GM12878 (cell line): ENCODE measurements around the gene SMU1. TPM values are rescaled to one million over a fixed set of nuclear protein-coding genes. Genes with fewer than 3 reads are reported as not detected.

Experiments used
- ATAC-seq: fragments of 200-7000 bp; cut with Tn5 transposase; 3 replicates; pipeline ENCODE4 v1.9.1; 2020; ENCODE audit warnings: mild to moderate bottlenecking, moderate library complexity
- BruUV-seq: library from RNA; stranded (reverse); fragments of 400-500 nt; replicated peaks from 2 replicates; lab custom pipeline; 2021; lab: Mats Ljungman, UMichigan
- CTCF ChIA-PET: fragments of 300-600 bp; sonication (Branson Sonifier 250); formaldehyde crosslinking; extraction: SDS; loops from one replicate; lab custom pipeline; 2021; ENCODE audit warnings: inconsistent platforms; lab: Yijun Ruan, JAX
- POLR2A ChIA-PET: fragments of 350-600 bp; formaldehyde crosslinking; extraction: SDS; loops from one replicate; lab custom pipeline; 2021; ENCODE audit warnings: inconsistent platforms; lab: Charles Lee
- RAD21 ChIA-PET: fragments of 300-600 bp; sonication (Branson Sonifier 250); formaldehyde crosslinking; loops from one replicate; lab custom pipeline; 2023; ENCODE audit warnings: antibody characterized with exemption; ENCODE audit not compliant: unreplicated experiment; lab: Charles Lee
- SMC1A ChIA-PET: fragments of 300-600 bp; sonication (Branson Sonifier 250); formaldehyde crosslinking; loops from one replicate; lab custom pipeline; 2023; ENCODE audit not compliant: unreplicated experiment, uncharacterized antibody; lab: Charles Lee
- DNase-seq: peaks from one replicate; pipeline ENCODE4 v3.0.0-alpha.2; 2011; ENCODE audit warnings: low read depth, low spot score
- FAIRE-seq: peaks from 3 replicates; lab custom pipeline; 2011; peaks lifted over from hg19 to GRCh38; lab: Jason Lieb, UNC
- H2AFZ ChIP-seq: 2 replicates; pipeline ENCODE4 v1.6.0; 2011; ENCODE audit warnings: low read depth, low read length, control low read depth; ENCODE audit not compliant: control insufficient read depth
- H3K27ac ChIP-seq: 2 replicates; pipeline ENCODE4 v1.5.1; 2011; ENCODE audit warnings: control low read depth; ENCODE audit not compliant: control insufficient read depth, insufficient read depth
- H3K27me3 ChIP-seq, 2 experiments: replicated peaks in 1 of 2; 2 replicates each; pipeline versions ENCODE4 v1.6.0 to v1.6.1; 2011; ENCODE audit warnings: low read length in 1 of 2; ENCODE audit not compliant: control insufficient read depth in 2 of 2, insufficient read depth in 2 of 2
- H3K36me3 ChIP-seq, 2 experiments: 2 replicates each; pipeline ENCODE4 v1.5.1; 2011; ENCODE audit warnings: low read length in 1 of 2; ENCODE audit not compliant: control insufficient read depth in 2 of 2, insufficient read depth in 2 of 2
- H3K4me1 ChIP-seq: 2 replicates; pipeline ENCODE4 v1.6.1; 2011; ENCODE audit warnings: mild to moderate bottlenecking, low read length, moderate library complexity, mixed read lengths; ENCODE audit not compliant: control insufficient read depth, insufficient read depth
- H3K4me2 ChIP-seq: 2 replicates; pipeline ENCODE4 v1.6.0; 2011; ENCODE audit warnings: control low read depth; ENCODE audit not compliant: control insufficient read depth, insufficient read depth
- H3K4me3 ChIP-seq: fragments of 200-600 bp; sonication (generic); 2 replicates; pipeline ENCODE4 v1.5.1; 2016
- H3K79me2 ChIP-seq: 2 replicates; pipeline ENCODE4 v1.6.0; 2011; ENCODE audit warnings: low read length; ENCODE audit not compliant: control insufficient read depth, insufficient read depth
- H3K9ac ChIP-seq: 2 replicates; pipeline ENCODE4 v1.8.0; 2011; ENCODE audit warnings: low read length, control low read depth, mixed read lengths; ENCODE audit not compliant: control insufficient read depth, insufficient read depth
- H3K9me3 ChIP-seq: replicated peaks from 3 replicates; pipeline ENCODE4 v1.5.1; 2011; ENCODE audit warnings: mild to moderate bottlenecking, low read length; ENCODE audit not compliant: control insufficient read depth, insufficient read depth
- H4K20me1 ChIP-seq: 2 replicates; pipeline ENCODE4 v1.6.0; 2011; ENCODE audit not compliant: control insufficient read depth, insufficient read depth
- ATF7 ChIP-seq: fragments of 450-650 bp; IDR thresholded peaks from 2 replicates; pipeline ENCODE4 v1.6.1; 2016; ENCODE audit warnings: low read depth, mild to moderate bottlenecking
- BCL11A ChIP-seq: IDR thresholded peaks from 2 replicates; pipeline ENCODE4 v1.6.1; 2011; ENCODE audit warnings: low read depth, low read length
- BCLAF1 ChIP-seq: fragments of 450-650 bp; IDR thresholded peaks from 2 replicates; pipeline ENCODE4 v1.6.1; 2017; ENCODE audit warnings: antibody characterized with exemption, mild to moderate bottlenecking, moderate library complexity
- FOS ChIP-seq: IDR thresholded peaks from 3 replicates; pipeline ENCODE4 v1.6.1; 2011; ENCODE audit warnings: borderline replicate concordance; ENCODE audit not compliant: insufficient read length; ENCODE audit errors: extremely low read depth
- GATAD2B ChIP-seq: fragments of 450-650 bp; conservative IDR thresholded peaks from 2 replicates; pipeline ENCODE4 v1.6.1; 2017; ENCODE audit warnings: low read depth, mild to moderate bottlenecking, moderate library complexity
- IRF5 ChIP-seq: fragments of 450-650 bp; IDR thresholded peaks from 2 replicates; pipeline ENCODE4 v1.6.1; 2017; ENCODE audit warnings: borderline replicate concordance
- MTA2 ChIP-seq: fragments of 450-650 bp; IDR thresholded peaks from 2 replicates; pipeline ENCODE4 v1.6.1; 2016; ENCODE audit warnings: low read depth, mild to moderate bottlenecking, moderate library complexity
- NFIC ChIP-seq: IDR thresholded peaks from 2 replicates; pipeline ENCODE4 v1.6.1; 2012; ENCODE audit warnings: low read depth, mild to moderate bottlenecking, inconsistent platforms, low read length, moderate library complexity
- NFYA ChIP-seq: IDR thresholded peaks from 2 replicates; pipeline ENCODE4 v1.6.1; 2011; ENCODE audit warnings: low read depth, mild to moderate bottlenecking, low read length, improper control_type of control experiment, borderline replicate concordance
- SMARCA5 ChIP-seq: fragments of 450-650 bp; IDR thresholded peaks from 2 replicates; pipeline ENCODE4 v1.6.1; 2017; ENCODE audit warnings: mild to moderate bottlenecking
- SMC3 ChIP-seq: IDR thresholded peaks from 2 replicates; pipeline ENCODE4 v1.6.1; 2011; ENCODE audit warnings: low read length, improper control_type of control experiment, borderline replicate concordance
- SPI1 ChIP-seq: IDR thresholded peaks from 2 replicates; pipeline ENCODE4 v1.6.1; 2011; ENCODE audit warnings: low read depth, mild to moderate bottlenecking, low read length, moderate library complexity, borderline replicate concordance; ENCODE audit not compliant: insufficient read depth
- STAT3 ChIP-seq: IDR thresholded peaks from 2 replicates; pipeline ENCODE4 v1.6.1; 2011; ENCODE audit warnings: low read depth, low read length, improper control_type of control experiment
- USF1 ChIP-seq: IDR thresholded peaks from 2 replicates; pipeline ENCODE4 v1.6.1; 2011; ENCODE audit warnings: borderline replicate concordance, low read depth, mild to moderate bottlenecking, moderate library complexity, mixed read lengths, low read length; ENCODE audit not compliant: insufficient read depth; ENCODE audit errors: extremely low read length
- WGBS: methylation state at CpG from one replicate; pipeline ENCODE4 v1.1.6; 2016; ENCODE audit warnings: low lambda C conversion rate; ENCODE audit not compliant: insufficient replicate concordance, insufficient coverage; ENCODE audit errors: missing lambda C conversion rate; 5-methylcytosine and 5-hydroxymethylcytosine counted together
- in situ Hi-C: fragments of 300-500 bp; cut with MboI; formaldehyde crosslinking; loops from 9 replicates; pipeline ENCODE4 v1.14.3; 2018; ENCODE audit warnings: mixed read lengths
- intact Hi-C: fragments of 100-400 bp; cut with micrococcal nuclease; formaldehyde crosslinking; loops from one replicate; pipeline ENCODE4 v1.14.2; 2022; ENCODE audit not compliant: unreplicated experiment
- polyA plus RNA-seq, 11 experiments: library from polyadenylated mRNA; depleted of rRNA in 4 of 11; unstranded in 6 of 11; stranded (reverse) in 5 of 11; fragments of >200 nt; fragmentation: Nextera tagmentation in 4 of 11; fragmentation: Illumina TruSeq in 1 of 11; extraction: Ambion mirVana in 4 of 11; extraction: Trizol in 1 of 11; gene quantifications; 1 replicate in 1 of 11; 2 replicates in 10 of 11; pipeline versions ENCODE4 v1.2.1 to v1.2.3, GENCODE V29; 2011 to 2016; ENCODE audit warnings: inconsistent platforms in 2 of 11, missing spikeins in 2 of 11, low read depth in 1 of 11
- total RNA-seq, 4 experiments: library from RNA; depleted of rRNA in 3 of 4; stranded (reverse); fragments of >200 nt in 3 of 4; fragmentation: Illumina TruSeq in 1 of 4; extraction: Trizol in 1 of 4; gene quantifications; 2 replicates each; pipeline versions ENCODE4 v1.2.1 to v1.2.3, GENCODE V29; 2013 to 2021
- TF ChIP-seq, protein P1 (sequence below): fragments of 450-650 bp; IDR thresholded peaks from 2 replicates; pipeline ENCODE4 v1.6.1; 2017; ENCODE audit warnings: low read depth, mild to moderate bottlenecking, moderate library complexity

Gene SMU1
- total and polyA plus RNA-seq, 10 of the 15 experiments (the other 5 are each of a cell fraction or from before 2014, with no cell fraction given), result 18.5 to 34.6 (median 20.9) TPM

GRCh38 chr9:33022303-33022702 lies 54.2 kb downstream of the SMU1 start (continued):
- TF ChIP-seq BCLAF1, result no peak
- TF ChIP-seq NFYA, result no peak
- TF ChIP-seq USF1, result no peak

- H3K4me1 ChIP-seq, result peaks cover 10% of the 10 kb centered on the region
- H3K4me3 ChIP-seq, result no peak overlapping the region
- RAD21 ChIA-PET, result no interaction called here
- H3K27me3 ChIP-seq, result no peaks in the 10 kb centered on the region
- no peaks in the 10 kb centered on the region for H4K20me1 ChIP-seq
- no peak overlapping the region for H3K27ac ChIP-seq
- no TSS peak for BruUV-seq
- CTCF ChIA-PET, result interaction anchor here (0.6 kb wide), 1 partner anchor 131 kb away, joined by 3 read pairs; no protein-coding TSS in a partner anchor
- POLR2A ChIA-PET, result no interaction called here
- FAIRE-seq, result no peak
- H3K9ac ChIP-seq, result no peak overlapping the region
- no peak for DNase-seq
- H3K4me2 ChIP-seq, result no peak overlapping the region
- in situ Hi-C loops, result no loop called here
- H3K36me3 ChIP-seq, result peaks cover 0 to 12% of the 10 kb centered on the region in 2 experiments; a peak in 2 of 4 replicates
- SMC1A ChIA-PET, result interaction anchor here (0.6 to 0.9 kb wide), 2 partner anchors 20 to 70 kb away, joined by 3 read pairs; no protein-coding TSS in a partner anchor
- H2AFZ ChIP-seq, result no peak overlapping the region
- H3K9me3 ChIP-seq, result no peaks in the 10 kb centered on the region
- ATAC-seq, result no peak
- intact Hi-C loops, result no loop called here
- WGBS, result 98% methylated on average over 19 of the region's 25 CpGs
- H3K79me2 ChIP-seq, result peaks cover 27% of the 10 kb centered on the region
- no peak for TF ChIP-seq NFIC
- TF ChIP-seq SMARCA5, result no peak
- no peak for TF ChIP-seq GATAD2B
- TF ChIP-seq STAT3, result no peak
- no peak for TF ChIP-seq USF1
- TF ChIP-seq, protein P1, sequence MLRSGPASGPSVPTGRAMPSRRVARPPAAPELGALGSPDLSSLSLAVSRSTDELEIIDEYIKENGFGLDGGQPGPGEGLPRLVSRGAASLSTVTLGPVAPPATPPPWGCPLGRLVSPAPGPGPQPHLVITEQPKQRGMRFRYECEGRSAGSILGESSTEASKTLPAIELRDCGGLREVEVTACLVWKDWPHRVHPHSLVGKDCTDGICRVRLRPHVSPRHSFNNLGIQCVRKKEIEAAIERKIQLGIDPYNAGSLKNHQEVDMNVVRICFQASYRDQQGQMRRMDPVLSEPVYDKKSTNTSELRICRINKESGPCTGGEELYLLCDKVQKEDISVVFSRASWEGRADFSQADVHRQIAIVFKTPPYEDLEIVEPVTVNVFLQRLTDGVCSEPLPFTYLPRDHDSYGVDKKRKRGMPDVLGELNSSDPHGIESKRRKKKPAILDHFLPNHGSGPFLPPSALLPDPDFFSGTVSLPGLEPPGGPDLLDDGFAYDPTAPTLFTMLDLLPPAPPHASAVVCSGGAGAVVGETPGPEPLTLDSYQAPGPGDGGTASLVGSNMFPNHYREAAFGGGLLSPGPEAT, result no peak
- TF ChIP-seq BCL11A, result no peak
- no peak for TF ChIP-seq MTA2
- TF ChIP-seq IRF5, result no peak
- no peak for TF ChIP-seq SMC3
- TF ChIP-seq ATF7, result no peak
- TF ChIP-seq SPI1, result no peak
- TF ChIP-seq FOS, result no peak
Measured at GRCh38 chr9:33019797-33020196, 56.7 kb downstream of the SMU1 start.
